SK-N-SH treated with all-trans-retinoic acid at 6 μM for 48 hours (cell line): ENCODE data around the gene CNGA2.

Experiments
- ARNTL ChIP-seq: fragments of 450-650 bp; formaldehyde crosslinking; IDR thresholded peaks from 2 replicates; pipeline ENCODE4 v1.5.0; 2020; ENCODE audit warnings: low read depth, mild to moderate bottlenecking, moderate library complexity, borderline replicate concordance
- CREB5 ChIP-seq: fragments of 250-450 bp; sonication (Bioruptor Pico); IDR thresholded peaks from 2 replicates; pipeline ENCODE4 v1.5.1; 2020; ENCODE audit warnings: low read depth, mild to moderate bottlenecking, moderate library complexity
- CSRNP3 ChIP-seq: fragments of 250-450 bp; sonication (Bioruptor Pico); IDR thresholded peaks from 2 replicates; pipeline ENCODE4 v1.5.1; 2021; ENCODE audit warnings: mild to moderate bottlenecking, moderate library complexity
- PATZ1 ChIP-seq: fragments of 250-450 bp; sonication (Bioruptor Pico); IDR thresholded peaks from 2 replicates; pipeline ENCODE4 v1.8.0; 2020; ENCODE audit warnings: mild to moderate bottlenecking, moderate library complexity, borderline replicate concordance
- SNAI2 ChIP-seq: fragments of 250-450 bp; sonication (Bioruptor Pico); IDR thresholded peaks from 2 replicates; pipeline ENCODE4 v1.5.0; 2020; ENCODE audit warnings: mild to moderate bottlenecking, moderate library complexity
- ZC3H10 ChIP-seq: fragments of 250-450 bp; sonication (Bioruptor Pico); IDR thresholded peaks from 2 replicates; pipeline ENCODE4 v1.5.1; 2021; ENCODE audit warnings: mild to moderate bottlenecking, moderate library complexity
- ZFP3 ChIP-seq: fragments of 250-450 bp; sonication (Bioruptor Pico); IDR thresholded peaks from 2 replicates; pipeline ENCODE4 v1.5.0; 2020; ENCODE audit warnings: mild to moderate bottlenecking, moderate library complexity
- ZFP30 ChIP-seq: fragments of 450-650 bp; formaldehyde crosslinking; IDR thresholded peaks from 2 replicates; pipeline ENCODE4 v1.5.0; 2022; ENCODE audit warnings: mild to moderate bottlenecking, moderate library complexity
- ZNF70 ChIP-seq: fragments of 450-650 bp; formaldehyde crosslinking; IDR thresholded peaks from 2 replicates; pipeline ENCODE4 v1.5.0; 2020; ENCODE audit warnings: mild to moderate bottlenecking, moderate library complexity
- ZNF8 ChIP-seq: fragments of 450-650 bp; formaldehyde crosslinking; IDR thresholded peaks from 2 replicates; pipeline ENCODE4 v1.5.0; 2020; ENCODE audit warnings: mild to moderate bottlenecking, moderate library complexity

DNA sequence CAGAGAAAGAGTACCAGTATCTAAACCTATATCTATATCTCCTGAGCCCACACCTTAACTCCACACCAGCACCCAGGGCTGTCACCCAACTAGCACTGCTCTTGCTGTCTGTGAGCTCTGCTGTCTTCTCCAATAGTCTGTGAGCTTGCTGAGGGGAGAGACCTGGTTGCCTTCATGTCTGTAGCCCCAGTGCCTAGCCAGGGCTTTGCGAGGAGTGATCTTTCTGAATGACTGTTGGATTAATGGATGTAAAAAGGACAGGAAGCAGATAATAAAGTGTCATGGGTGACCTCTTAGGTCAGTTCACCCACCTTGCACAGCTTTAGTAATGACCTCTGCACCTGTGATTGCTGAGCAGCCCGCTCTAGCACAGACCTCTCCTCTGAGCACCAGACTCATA is 30.5 kb downstream of the CNGA2 start:
- TF ChIP-seq SNAI2 (CRISPR knock-in tag) (no peak), ZNF8 (no peak), ARNTL (CRISPR knock-in tag) (no peak), PATZ1 (CRISPR knock-in tag) (no peak), CREB5 (CRISPR knock-in tag) (no peak), ZNF70 (CRISPR knock-in tag) (no peak), ZFP3 (no peak), ZFP30 (CRISPR knock-in tag) (no peak), CSRNP3 (no peak), ZC3H10 (CRISPR knock-in tag) (no peak)
